Thoracic aorta (tissue), 2 donors: ENCODE data around the gene CENPP. TPM values are rescaled to one million over a fixed set of nuclear protein-coding genes. Genes with fewer than 3 reads are reported as not detected.

Source experiments
- ATAC-seq: fragments of 150-250 bp; one replicate; pipeline ENCODE4 v1.8.0; 2017; ENCODE audit warnings: low read depth; ENCODE audit not compliant: insufficient number of reproducible peaks, low FRiP score
- DNase-seq: peaks from one replicate; pipeline ENCODE4 v3.0.0-alpha.2; 2020; ENCODE audit warnings: low spot score
- H3K27ac ChIP-seq, 2 donors: fragments of 200-600 bp; sonication (generic); 1 replicate in 1 of 2; 2 replicates in 1 of 2; pipeline ENCODE4 v1.5.1; 2016; ENCODE audit warnings: mild to moderate bottlenecking in 2 of 2, moderate library complexity in 2 of 2
- H3K27me3 ChIP-seq: fragments of 200-600 bp; sonication (generic); replicated peaks from 2 replicates; pipeline ENCODE4 v1.6.0; 2016; ENCODE audit warnings: mild to moderate bottlenecking; ENCODE audit not compliant: insufficient read depth
- H3K36me3 ChIP-seq: fragments of 200-600 bp; sonication (generic); one replicate; pipeline ENCODE4 v1.5.1; 2016
- H3K4me1 ChIP-seq, 2 donors: fragments of 200-600 bp; sonication (generic); 1 replicate in 1 of 2; 2 replicates in 1 of 2; pipeline versions ENCODE4 v1.5.1 to v1.6.0; 2016; ENCODE audit warnings: low read depth in 2 of 2, mild to moderate bottlenecking in 1 of 2; ENCODE audit not compliant: control insufficient read depth in 1 of 2
- H3K4me3 ChIP-seq: fragments of 200-600 bp; sonication (generic); 2 replicates; pipeline ENCODE4 v1.5.1; 2016; ENCODE audit warnings: mild to moderate bottlenecking
- H3K9me3 ChIP-seq: fragments of 200-600 bp; sonication (generic); 2 replicates; pipeline ENCODE4 v1.5.1; 2016
- CTCF ChIP-seq: fragments of 200-600 bp; sonication (generic); IDR thresholded peaks from one replicate; pipeline ENCODE4 v1.5.1; 2019; ENCODE audit warnings: antibody characterized with exemption
- total RNA-seq, 2 donors: library from RNA; depleted of rRNA; stranded (reverse); fragments of >200 nt; gene quantifications; one replicate each; pipeline versions ENCODE4 v1.1.0 to v1.2.3, GENCODE V29; 2016

Gene CENPP
- total RNA-seq, 2 donors from 2014 or later = 3.8 to 13.6 TPM

GRCh38 chr9:92290785-92291429 is 34.8 kb upstream of the CENPP start:
- Histone ChIP-seq H3K27ac (no peak overlapping the region), H3K4me1 (peaks cover 8 to 31% of the 10 kb centered on the region in 2 donors), H3K36me3 (peaks cover 5% of the 10 kb centered on the region), H3K9me3 (no peaks in the 10 kb centered on the region), H3K4me3 (no peak overlapping the region), H3K27me3 (no peaks in the 10 kb centered on the region)
- ATAC-seq (no peak), DNase-seq (no peak)
- no peak for TF ChIP-seq CTCF

DNA sequence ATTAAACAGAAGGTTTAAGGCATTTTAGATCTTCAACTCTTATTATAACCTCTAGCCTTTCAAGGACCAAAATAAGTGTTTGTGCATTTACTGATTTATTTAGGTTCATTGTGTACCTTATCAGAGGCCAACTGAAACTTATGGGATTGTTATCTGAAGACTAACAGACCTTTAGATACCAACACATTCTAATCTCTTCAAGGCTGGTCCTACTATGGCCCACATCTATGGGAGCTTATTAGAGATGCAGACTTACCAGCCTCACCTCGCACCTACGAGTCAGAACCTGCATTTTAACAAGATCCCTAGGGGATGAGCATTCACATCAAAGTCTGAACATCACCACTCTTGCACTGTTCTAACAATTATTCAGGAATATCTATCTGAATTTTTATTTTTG is 34.2 kb upstream of the CENPP start:
- DNase-seq (no peak), ATAC-seq (no peak)
- Histone ChIP-seq H3K4me3 (no peak overlapping the region), H3K36me3 (peaks cover 5% of the 10 kb centered on the region), H3K4me1 (peaks cover 8 to 31% of the 10 kb centered on the region in 2 donors), H3K27ac (no peak overlapping the region), H3K27me3 (no peaks in the 10 kb centered on the region), H3K9me3 (no peaks in the 10 kb centered on the region)
- no peak for TF ChIP-seq CTCF

GRCh38 chr9:92292338-92293074 is 33.2 kb upstream of the CENPP start:
- peak overlapping the region; percentile 67 to 74 for H3K27ac ChIP-seq
- TF ChIP-seq CTCF = no peak
- no peaks in the 10 kb centered on the region for H3K27me3 ChIP-seq
- H3K4me3 ChIP-seq = peak overlapping the region; percentile 96
- peaks cover 5% of the 10 kb centered on the region for H3K36me3 ChIP-seq
- no peak for ATAC-seq
- DNase-seq = no peak
- peaks cover 8 to 31% of the 10 kb centered on the region in 2 donors for H3K4me1 ChIP-seq
- H3K9me3 ChIP-seq = no peaks in the 10 kb centered on the region

DNA sequence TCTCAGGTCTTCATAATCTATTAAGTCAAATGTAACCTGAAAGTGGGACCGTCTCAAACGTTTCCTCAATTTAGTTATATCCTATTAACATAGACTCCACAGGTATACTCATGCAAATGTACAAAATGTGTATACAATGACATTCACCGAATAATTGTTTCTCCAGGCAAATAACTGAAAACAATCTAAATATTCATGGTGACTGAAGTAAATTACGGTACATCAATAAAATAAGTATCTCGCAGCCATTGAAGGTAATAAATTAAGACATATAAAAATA is 32.7 kb upstream of the CENPP start:
- peak overlapping the region; percentile 96 for H3K4me3 ChIP-seq
- ATAC-seq = no peak
- H3K9me3 ChIP-seq = no peaks in the 10 kb centered on the region
- H3K27ac ChIP-seq = peak overlapping the region; percentile 67 to 74
- TF ChIP-seq CTCF = no peak
- no peak for DNase-seq
- H3K4me1 ChIP-seq = peaks cover 8 to 31% of the 10 kb centered on the region in 2 donors
- no peaks in the 10 kb centered on the region for H3K27me3 ChIP-seq
- H3K36me3 ChIP-seq = peaks cover 8% of the 10 kb centered on the region

- peak within 1 kb of the TSS; percentile 96 for H3K4me3 ChIP-seq
- H3K27me3 ChIP-seq = no peaks in the 10 kb centered on the region
- peaks cover 8 to 31% of the 10 kb centered on the region in 2 donors for H3K4me1 ChIP-seq
- DNase-seq (peak; percentile 94), ATAC-seq (peak; percentile 98)
- H3K27ac ChIP-seq = peak within 1 kb of the TSS; percentile 74
- no peak for TF ChIP-seq CTCF
- H3K9me3 ChIP-seq = no peaks in the 10 kb centered on the region
- peaks cover 5% of the 10 kb centered on the region for H3K36me3 ChIP-seq
These were observed 32.1 kb upstream of the CENPP start, which contains the start of gene IARS1 for GRCh38 chr9:92293452-92294296. Gene IARS1, minus strand, starts transcription at chr9:92293697. Its CDS starts 4,278 bp downstream, at chr9:92289419.
